ENCODE data around the gene ATP6V1B1.

- TF ChIP-seq CTCF (IDR thresholded peaks at IDR 0.05) (no peak), POLR2A (IDR thresholded peaks at IDR 0.05) (peak in 1 of 4 donors; percentile 44)
These were observed 42.9 kb downstream of the ATP6V1B1 start, which contains the start of gene ANKRD53 for GRCh38 chr2:70978341-70979179.

Measured in esophagus squamous epithelium (tissue), 4 donors.